GM23248 (cell line): ENCODE data around the gene TNRC6B. TPM values are rescaled to one million over a fixed set of nuclear protein-coding genes. Genes with fewer than 3 reads are reported as not detected.
A peak's percentile ranks its signal among the peaks of the same experiment; 100 is the strongest.

Experiments used
- DNase-seq: peaks from one replicate; pipeline ENCODE4 v3.0.0-alpha.2; 2015
- H2AFZ ChIP-seq: fragments of 200-600 bp; sonication (generic); 2 replicates; pipeline ENCODE4 v1.6.1; 2016; ENCODE audit warnings: antibody characterized with exemption
- H3F3A ChIP-seq: fragments of 200-600 bp; sonication (generic); 2 replicates; pipeline ENCODE4 v1.6.1; 2016; ENCODE audit warnings: mild to moderate bottlenecking, antibody characterized with exemption, mixed run types; ENCODE audit not compliant: insufficient read depth
- H3K27ac ChIP-seq: fragments of 200-600 bp; sonication (generic); 2 replicates; pipeline ENCODE4 v1.5.1; 2016; ENCODE audit warnings: mild to moderate bottlenecking
- H3K27me3 ChIP-seq: fragments of 200-600 bp; sonication (generic); replicated peaks from 2 replicates; pipeline ENCODE4 v1.6.1; 2016; ENCODE audit warnings: mild to moderate bottlenecking; ENCODE audit not compliant: insufficient read depth
- H3K36me3 ChIP-seq: fragments of 200-600 bp; sonication (generic); 2 replicates; pipeline ENCODE4 v1.6.1; 2016; ENCODE audit warnings: low read depth, mild to moderate bottlenecking
- H3K4me1 ChIP-seq: fragments of 200-600 bp; sonication (generic); 2 replicates; pipeline ENCODE4 v1.6.1; 2016; ENCODE audit warnings: mild to moderate bottlenecking; ENCODE audit not compliant: insufficient read depth
- H3K4me2 ChIP-seq: fragments of 200-600 bp; sonication (generic); one replicate; pipeline ENCODE4 v1.6.1; 2016; ENCODE audit warnings: mild to moderate bottlenecking; ENCODE audit not compliant: unreplicated experiment
- H3K4me3 ChIP-seq: fragments of 200-600 bp; sonication (generic); 2 replicates; pipeline ENCODE4 v1.5.1; 2016; ENCODE audit warnings: mild to moderate bottlenecking
- H3K79me2 ChIP-seq: fragments of 200-600 bp; sonication (generic); 2 replicates; pipeline ENCODE4 v1.6.1; 2016; ENCODE audit warnings: mild to moderate bottlenecking; ENCODE audit not compliant: insufficient read depth
- H3K9ac ChIP-seq: fragments of 200-600 bp; sonication (generic); 2 replicates; pipeline ENCODE4 v1.6.1; 2016; ENCODE audit warnings: mild to moderate bottlenecking
- H3K9me2 ChIP-seq: fragments of 200-600 bp; sonication (generic); 2 replicates; pipeline ENCODE4 v1.6.1; 2016; ENCODE audit warnings: mixed run types, mild to moderate bottlenecking, moderate library complexity; ENCODE audit not compliant: insufficient read depth
- H3K9me3 ChIP-seq: fragments of 200-600 bp; sonication (generic); one replicate; pipeline ENCODE4 v1.6.1; 2017; ENCODE audit warnings: low read depth
- H4K20me1 ChIP-seq: fragments of 200-600 bp; sonication (generic); 2 replicates; pipeline ENCODE4 v1.6.0; 2016; ENCODE audit not compliant: insufficient read depth
- EZH2 ChIP-seq: fragments of 200-600 bp; sonication (generic); IDR thresholded peaks from 2 replicates; pipeline ENCODE4 v1.6.1; 2018; ENCODE audit warnings: antibody characterized with exemption, mild to moderate bottlenecking; ENCODE audit not compliant: insufficient read depth, poor library complexity, severe bottlenecking
- EZH2phosphoT487 ChIP-seq: fragments of 200-600 bp; sonication (generic); IDR thresholded peaks from 2 replicates; pipeline ENCODE4 v1.6.1; 2018; ENCODE audit warnings: antibody characterized with exemption, moderate library complexity, mild to moderate bottlenecking, low read depth; ENCODE audit not compliant: insufficient read depth
- WGBS, 2 experiments: methylation state at CpG; one replicate each; pipeline ENCODE4 v1.1.6; 2015 to 2017; ENCODE audit warnings: low lambda C conversion rate in 2 of 2, low coverage in 1 of 2; ENCODE audit errors: missing lambda C conversion rate in 2 of 2; 5-methylcytosine and 5-hydroxymethylcytosine counted together
- in situ Hi-C: fragments of 300-500 bp; cut with MboI; formaldehyde crosslinking; loops from 2 replicates; pipeline ENCODE4 v1.15.0; 2020
- polyA plus RNA-seq: library from polyadenylated mRNA; unstranded; fragments of >200 nt; fragmentation: Nextera tagmentation; extraction: Ambion mirVana; gene quantifications from 2 replicates; pipeline ENCODE4 v1.2.1, GENCODE V29; 2016
- total RNA-seq: library from RNA; depleted of rRNA; stranded (reverse); fragments of >200 nt; shearing (Covaris generic); gene quantifications from 2 replicates; pipeline ENCODE4 v1.2.3, GENCODE V29; 2014

TNRC6B gene
- total and polyA plus RNA-seq, 2 experiments from 2014 or later = 14.1 to 21.1 TPM

- in situ Hi-C loops = no loop called here
- Histone ChIP-seq H3K4me1 (no peaks in the 10 kb centered on the region), H3F3A (no peaks in the 10 kb centered on the region), H3K27me3 (no peaks in the 10 kb centered on the region), H3K27ac (no peak overlapping the region), H3K9ac (no peak overlapping the region), H3K79me2 (no peaks in the 10 kb centered on the region), H3K4me3 (no peak overlapping the region), H3K9me2 (no peaks in the 10 kb centered on the region), H3K4me2 (no peak overlapping the region), H3K9me3 (no peaks in the 10 kb centered on the region), H4K20me1 (no peaks in the 10 kb centered on the region), H2AFZ (no peak overlapping the region), H3K36me3 (peaks cover 45% of the 10 kb centered on the region)
- TF ChIP-seq EZH2 = no peak
- TF ChIP-seq EZH2phosphoT487 = no peak
- no peak for DNase-seq
Observed at GRCh38 chr22:40320687-40321086, 143.0 kb downstream of the TNRC6B start.

- Histone ChIP-seq H3K9me2 (no peaks in the 10 kb centered on the region), H3K9ac (no peak overlapping the region), H3K4me1 (no peaks in the 10 kb centered on the region), H3K36me3 (peaks cover 33% of the 10 kb centered on the region), H3K79me2 (no peaks in the 10 kb centered on the region), H4K20me1 (no peaks in the 10 kb centered on the region), H2AFZ (no peak overlapping the region), H3K9me3 (no peaks in the 10 kb centered on the region), H3F3A (no peaks in the 10 kb centered on the region), H3K27ac (no peak overlapping the region), H3K4me2 (no peak overlapping the region), H3K27me3 (no peaks in the 10 kb centered on the region), H3K4me3 (no peak overlapping the region)
- in situ Hi-C loops = no loop called here
- TF ChIP-seq EZH2 (no peak), EZH2phosphoT487 (no peak)
- 88 to 91% methylated on average over 5 of the region's 5 CpGs for WGBS, 2 experiments
- DNase-seq = no peak
Observed at GRCh38 chr22:40322021-40322420, 144.3 kb downstream of the TNRC6B start.

DNA sequence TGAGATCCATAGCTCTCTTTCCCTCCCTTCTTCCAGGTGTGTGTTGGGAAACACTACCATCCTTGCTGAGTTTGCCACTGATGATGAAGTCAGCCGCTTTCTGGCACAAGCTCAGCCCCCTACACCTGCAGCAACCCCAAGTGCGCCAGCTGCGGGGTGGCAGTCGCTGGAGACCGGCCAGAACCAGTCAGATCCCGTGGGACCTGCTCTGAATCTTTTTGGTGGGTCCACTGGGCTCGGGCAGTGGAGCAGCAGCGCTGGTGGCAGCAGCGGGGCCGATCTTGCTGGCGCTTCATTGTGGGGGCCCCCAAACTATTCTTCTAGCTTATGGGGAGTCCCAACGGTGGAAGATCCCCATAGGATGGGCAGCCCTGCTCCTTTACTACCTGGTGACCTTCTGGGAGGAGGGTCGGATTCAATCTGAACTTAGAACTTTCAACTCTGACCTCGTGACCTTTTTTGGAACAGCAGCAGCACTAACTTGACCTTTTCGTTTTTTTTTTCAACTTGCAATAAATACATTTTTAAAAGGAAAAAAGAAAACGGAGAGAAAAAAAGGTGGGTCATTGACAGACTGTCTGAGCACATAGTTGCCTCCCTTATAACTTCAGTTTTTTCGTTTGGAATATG lies 145.2 kb downstream of the TNRC6B start:
- DNase-seq = no peak
- no peaks in the 10 kb centered on the region for H3K4me1 ChIP-seq
- H3K27me3 ChIP-seq = no peaks in the 10 kb centered on the region
- peaks cover 25% of the 10 kb centered on the region for H3K36me3 ChIP-seq
- H3K9me2 ChIP-seq = no peaks in the 10 kb centered on the region
- no peaks in the 10 kb centered on the region for H3K79me2 ChIP-seq
- TF ChIP-seq EZH2 (no peak), EZH2phosphoT487 (no peak)
- in situ Hi-C loops = no loop called here
- WGBS, 2 experiments = 84 to 85% methylated on average over 17 of the region's 17 CpGs
- no peak overlapping the region for H3K9ac ChIP-seq
- no peaks in the 10 kb centered on the region for H3F3A ChIP-seq
- H3K4me3 ChIP-seq = no peak overlapping the region
- H3K4me2 ChIP-seq = no peak overlapping the region
- no peaks in the 10 kb centered on the region for H3K9me3 ChIP-seq
- H3K27ac ChIP-seq = no peak overlapping the region
- no peaks in the 10 kb centered on the region for H4K20me1 ChIP-seq
- H2AFZ ChIP-seq = no peak overlapping the region

GRCh38 chr22:40323681-40324171 lies 146.0 kb downstream of the TNRC6B start:
- 31 to 42% methylated on average over 7 to 8 of the region's 8 CpGs for WGBS, 2 experiments
- H3K4me1 ChIP-seq = no peaks in the 10 kb centered on the region
- no peak overlapping the region for H3K27ac ChIP-seq

More at GRCh38 chr22:40323681-40324171, 146.0 kb downstream of the TNRC6B start:
- H3K4me2 ChIP-seq = no peak overlapping the region
- H2AFZ ChIP-seq = no peak overlapping the region
- H3K79me2 ChIP-seq = no peaks in the 10 kb centered on the region
- no peaks in the 10 kb centered on the region for H3K9me2 ChIP-seq
- TF ChIP-seq EZH2phosphoT487 = no peak
- TF ChIP-seq EZH2 = no peak
- peaks cover 25% of the 10 kb centered on the region for H3K36me3 ChIP-seq
- no peaks in the 10 kb centered on the region for H3K27me3 ChIP-seq
- H4K20me1 ChIP-seq = no peaks in the 10 kb centered on the region
- H3K9me3 ChIP-seq = no peaks in the 10 kb centered on the region
- no peak overlapping the region for H3K4me3 ChIP-seq
- H3F3A ChIP-seq = no peaks in the 10 kb centered on the region
- peak; percentile 3 for DNase-seq
- no peak overlapping the region for H3K9ac ChIP-seq
- in situ Hi-C loops = no loop called here
